ENCODE results near the gene LRP1. TPM values are rescaled to one million over a fixed set of nuclear protein-coding genes. Genes with fewer than 3 reads are reported as not detected.

Gene LRP1
- total and polyA plus RNA-seq, 2 of the 13 experiments (the other 11 are each of a cell fraction or from before 2014, with no cell fraction given) = 14.7 to 30.8 TPM

DNA sequence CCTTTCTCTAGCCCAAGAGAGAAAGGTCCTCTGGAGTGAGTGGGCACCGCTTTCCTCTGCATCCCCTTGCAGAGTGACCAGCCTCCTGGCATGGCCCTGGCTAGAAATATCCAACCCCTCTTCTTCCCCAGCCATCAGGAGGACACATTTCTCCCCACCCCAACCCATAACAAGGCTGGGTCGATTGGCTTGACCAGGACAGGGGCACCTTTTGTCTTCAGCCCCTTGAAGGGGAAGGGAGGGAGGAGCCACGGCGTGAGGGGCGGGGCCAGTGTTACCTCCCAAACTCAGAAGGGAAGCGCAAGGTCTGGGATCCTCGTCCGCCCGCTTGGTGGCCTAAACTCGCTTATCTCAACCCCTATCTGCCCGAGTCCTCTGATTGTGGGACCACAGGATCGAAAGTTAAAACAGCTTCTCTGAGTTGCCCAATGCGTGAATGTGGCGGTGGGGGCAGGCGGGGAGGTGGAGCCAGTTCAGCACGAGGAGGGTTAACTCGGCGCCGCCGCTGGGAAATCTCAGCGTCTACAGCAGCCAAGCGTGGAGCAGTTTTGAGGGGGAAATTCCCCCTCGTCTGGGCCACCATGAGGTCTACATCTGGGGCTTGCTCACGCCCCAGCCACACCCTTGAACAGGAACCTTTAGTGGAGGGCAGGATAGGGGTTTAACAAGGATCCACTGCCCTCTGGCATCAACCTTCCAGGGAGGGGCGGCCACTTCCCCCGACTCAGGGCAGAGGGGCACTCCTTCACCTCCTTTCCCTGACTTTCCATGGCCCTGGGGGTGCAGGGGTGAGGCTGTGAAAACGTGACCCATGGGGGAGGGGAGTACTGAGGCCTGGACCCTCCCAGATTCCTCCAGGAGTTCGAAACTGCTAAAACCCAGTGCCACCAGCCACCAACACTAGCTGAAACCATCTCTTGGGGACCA is 17.9 kb upstream of the LRP1 start (continued):
- TF ChIP-seq, protein P1, sequence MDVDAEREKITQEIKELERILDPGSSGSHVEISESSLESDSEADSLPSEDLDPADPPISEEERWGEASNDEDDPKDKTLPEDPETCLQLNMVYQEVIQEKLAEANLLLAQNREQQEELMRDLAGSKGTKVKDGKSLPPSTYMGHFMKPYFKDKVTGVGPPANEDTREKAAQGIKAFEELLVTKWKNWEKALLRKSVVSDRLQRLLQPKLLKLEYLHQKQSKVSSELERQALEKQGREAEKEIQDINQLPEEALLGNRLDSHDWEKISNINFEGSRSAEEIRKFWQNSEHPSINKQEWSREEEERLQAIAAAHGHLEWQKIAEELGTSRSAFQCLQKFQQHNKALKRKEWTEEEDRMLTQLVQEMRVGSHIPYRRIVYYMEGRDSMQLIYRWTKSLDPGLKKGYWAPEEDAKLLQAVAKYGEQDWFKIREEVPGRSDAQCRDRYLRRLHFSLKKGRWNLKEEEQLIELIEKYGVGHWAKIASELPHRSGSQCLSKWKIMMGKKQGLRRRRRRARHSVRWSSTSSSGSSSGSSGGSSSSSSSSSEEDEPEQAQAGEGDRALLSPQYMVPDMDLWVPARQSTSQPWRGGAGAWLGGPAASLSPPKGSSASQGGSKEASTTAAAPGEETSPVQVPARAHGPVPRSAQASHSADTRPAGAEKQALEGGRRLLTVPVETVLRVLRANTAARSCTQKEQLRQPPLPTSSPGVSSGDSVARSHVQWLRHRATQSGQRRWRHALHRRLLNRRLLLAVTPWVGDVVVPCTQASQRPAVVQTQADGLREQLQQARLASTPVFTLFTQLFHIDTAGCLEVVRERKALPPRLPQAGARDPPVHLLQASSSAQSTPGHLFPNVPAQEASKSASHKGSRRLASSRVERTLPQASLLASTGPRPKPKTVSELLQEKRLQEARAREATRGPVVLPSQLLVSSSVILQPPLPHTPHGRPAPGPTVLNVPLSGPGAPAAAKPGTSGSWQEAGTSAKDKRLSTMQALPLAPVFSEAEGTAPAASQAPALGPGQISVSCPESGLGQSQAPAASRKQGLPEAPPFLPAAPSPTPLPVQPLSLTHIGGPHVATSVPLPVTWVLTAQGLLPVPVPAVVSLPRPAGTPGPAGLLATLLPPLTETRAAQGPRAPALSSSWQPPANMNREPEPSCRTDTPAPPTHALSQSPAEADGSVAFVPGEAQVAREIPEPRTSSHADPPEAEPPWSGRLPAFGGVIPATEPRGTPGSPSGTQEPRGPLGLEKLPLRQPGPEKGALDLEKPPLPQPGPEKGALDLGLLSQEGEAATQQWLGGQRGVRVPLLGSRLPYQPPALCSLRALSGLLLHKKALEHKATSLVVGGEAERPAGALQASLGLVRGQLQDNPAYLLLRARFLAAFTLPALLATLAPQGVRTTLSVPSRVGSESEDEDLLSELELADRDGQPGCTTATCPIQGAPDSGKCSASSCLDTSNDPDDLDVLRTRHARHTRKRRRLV (CRISPR knock-in tag; IDR thresholded peaks at IDR 0.05) = no peak
- no peak for TF ChIP-seq REPIN1 (CRISPR knock-in tag; IDR thresholded peaks at IDR 0.05; ENCODE audit: borderline replicate concordance, low read depth)

DNA sequence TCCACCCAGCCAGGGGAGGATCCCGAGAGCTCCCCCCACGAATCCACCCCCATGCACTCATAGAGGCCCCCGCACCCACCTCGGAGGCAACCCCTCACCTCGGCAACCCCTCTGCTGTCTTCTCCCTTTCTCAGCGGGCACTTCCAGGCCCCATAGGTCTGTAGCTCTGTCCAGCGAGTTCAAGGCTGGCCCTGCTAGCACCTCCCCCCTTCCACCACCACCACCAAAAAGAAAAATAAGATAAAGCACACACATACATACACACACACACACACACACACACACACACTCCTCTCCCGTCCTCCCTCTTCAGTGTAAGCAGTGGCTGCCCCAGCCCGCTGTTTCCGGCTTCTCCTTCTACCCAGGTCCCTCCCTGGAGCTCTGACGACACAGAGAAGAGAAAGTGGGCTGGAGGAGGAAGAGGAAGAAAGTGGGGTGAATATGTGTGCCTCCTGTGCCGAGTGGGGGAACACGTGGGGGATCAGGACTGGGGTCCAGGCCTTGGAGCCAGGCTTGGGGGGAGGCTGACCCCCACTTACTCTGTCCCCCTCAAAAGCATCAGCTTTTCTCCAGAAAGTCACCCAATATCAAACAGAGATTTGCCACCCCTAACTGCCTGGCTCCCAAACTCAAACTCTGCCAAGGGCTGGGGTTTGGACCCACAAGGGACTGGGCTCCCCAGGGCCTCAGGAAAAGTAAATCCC is 17.1 kb upstream of the LRP1 start, which contains the start of gene STAT6:
Gene STAT6 (minus strand): TSS at position 332 of the 704 bp plus-strand sequence. CDS start 3,084 bp downstream, outside the sequence.
- in situ Hi-C loops (cut with HindIII; ENCODE audit: extremely low pct_ligation_motif_present, low pct_unique_long_range_greater_than_20kb) = loop anchor here (5.0 kb wide), 2 partner anchors 39 to 104 kb away; partner anchors contain the start of gene ZBTB39
- TF ChIP-seq NFE2L2 (IDR thresholded peaks at IDR 0.05; ENCODE audit: low read length) (no peak), ZFYVE20 (CRISPR knock-in tag; IDR thresholded peaks at IDR 0.05; ENCODE audit: borderline replicate concordance, low read depth) (no peak), SMAD3 (CRISPR knock-in tag; IDR thresholded peaks at IDR 0.05) (0 out of 2 replicates have a peak, but pooled peaks have one; percentile 31), TOPORS (CRISPR knock-in tag; IDR thresholded peaks at IDR 0.05) (no peak), ELF4 (CRISPR knock-in tag; IDR thresholded peaks at IDR 0.05; ENCODE audit: borderline replicate concordance) (no peak)
- TF ChIP-seq, protein P2, sequence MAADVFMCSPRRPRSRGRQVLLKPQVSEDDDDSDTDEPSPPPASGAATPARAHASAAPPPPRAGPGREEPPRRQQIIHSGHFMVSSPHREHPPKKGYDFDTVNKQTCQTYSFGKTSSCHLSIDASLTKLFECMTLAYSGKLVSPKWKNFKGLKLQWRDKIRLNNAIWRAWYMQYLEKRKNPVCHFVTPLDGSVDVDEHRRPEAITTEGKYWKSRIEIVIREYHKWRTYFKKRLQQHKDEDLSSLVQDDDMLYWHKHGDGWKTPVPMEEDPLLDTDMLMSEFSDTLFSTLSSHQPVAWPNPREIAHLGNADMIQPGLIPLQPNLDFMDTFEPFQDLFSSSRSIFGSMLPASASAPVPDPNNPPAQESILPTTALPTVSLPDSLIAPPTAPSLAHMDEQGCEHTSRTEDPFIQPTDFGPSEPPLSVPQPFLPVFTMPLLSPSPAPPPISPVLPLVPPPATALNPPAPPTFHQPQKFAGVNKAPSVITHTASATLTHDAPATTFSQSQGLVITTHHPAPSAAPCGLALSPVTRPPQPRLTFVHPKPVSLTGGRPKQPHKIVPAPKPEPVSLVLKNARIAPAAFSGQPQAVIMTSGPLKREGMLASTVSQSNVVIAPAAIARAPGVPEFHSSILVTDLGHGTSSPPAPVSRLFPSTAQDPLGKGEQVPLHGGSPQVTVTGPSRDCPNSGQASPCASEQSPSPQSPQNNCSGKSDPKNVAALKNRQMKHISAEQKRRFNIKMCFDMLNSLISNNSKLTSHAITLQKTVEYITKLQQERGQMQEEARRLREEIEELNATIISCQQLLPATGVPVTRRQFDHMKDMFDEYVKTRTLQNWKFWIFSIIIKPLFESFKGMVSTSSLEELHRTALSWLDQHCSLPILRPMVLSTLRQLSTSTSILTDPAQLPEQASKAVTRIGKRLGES (CRISPR knock-in tag; IDR thresholded peaks at IDR 0.05; ENCODE audit: borderline replicate concordance) = no peak
- TF ChIP-seq, protein P3, sequence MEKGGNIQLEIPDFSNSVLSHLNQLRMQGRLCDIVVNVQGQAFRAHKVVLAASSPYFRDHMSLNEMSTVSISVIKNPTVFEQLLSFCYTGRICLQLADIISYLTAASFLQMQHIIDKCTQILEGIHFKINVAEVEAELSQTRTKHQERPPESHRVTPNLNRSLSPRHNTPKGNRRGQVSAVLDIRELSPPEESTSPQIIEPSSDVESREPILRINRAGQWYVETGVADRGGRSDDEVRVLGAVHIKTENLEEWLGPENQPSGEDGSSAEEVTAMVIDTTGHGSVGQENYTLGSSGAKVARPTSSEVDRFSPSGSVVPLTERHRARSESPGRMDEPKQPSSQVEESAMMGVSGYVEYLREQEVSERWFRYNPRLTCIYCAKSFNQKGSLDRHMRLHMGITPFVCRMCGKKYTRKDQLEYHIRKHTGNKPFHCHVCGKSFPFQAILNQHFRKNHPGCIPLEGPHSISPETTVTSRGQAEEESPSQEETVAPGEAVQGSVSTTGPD (CRISPR knock-in tag; IDR thresholded peaks at IDR 0.05) = no peak

More for the DNA sequence above, 17.1 kb upstream of the LRP1 start, which contains the start of gene STAT6:
- FAIRE-seq (peak; percentile 79), DNase-seq (ENCODE audit: low spot score) (peak; percentile 71), ATAC-seq (peak; percentile 66)
- H3K9me3 ChIP-seq (ENCODE audit: low read length) = no peaks in the 10 kb centered on the region
- CTCF ChIA-PET (ENCODE audit: low intra/inter-chr PET ratio, low total read pairs) = interaction anchor here (1.3 to 3.3 kb wide), 3 partner anchors 9 to 42 kb away, joined by 3 to 76 read pairs (median 12); no protein-coding TSS in a partner anchor
- H2AFZ ChIP-seq (ENCODE audit: low read length) = no peak within 1 kb of the TSS
- H3K4me3 ChIP-seq (replicated peaks in 1 of 3; ENCODE audit: insufficient read depth in 1 of 3, low read depth in 2 of 3, low read length in 3 of 3) = peak within 1 kb of the TSS; percentile 72 to 91 (median 87)
- POLR2A ChIA-PET = interaction anchor here (0.6 to 5.9 kb wide), 35 partner anchors 10 to 423 kb away, joined by 3 to 309 read pairs (median 8); partner anchors contain the start of genes DDIT3, INHBC, LRP1 and LRP1-AS
- peak within 1 kb of the TSS; percentile 99 for H3K4me2 ChIP-seq (ENCODE audit: low read depth, low read length)
- H3K36me3 ChIP-seq (replicated peaks in 1 of 2; ENCODE audit: control insufficient read depth in 1 of 2, insufficient read depth in 2 of 2, low read length in 2 of 2) = peaks cover 0 to 6% of the 10 kb centered on the region in 2 experiments; a peak in 3 of 5 replicates
- under 1% methylated on average over 12 of the region's 13 CpGs for WGBS (ENCODE audit: low lambda C conversion rate)
- BruUV-seq (replicated peaks) = no TSS peak
- H4K20me1 ChIP-seq (ENCODE audit: insufficient read depth, low read length) = no peaks in the 10 kb centered on the region
- peaks cover 46% of the 10 kb centered on the region for H3K4me1 ChIP-seq (ENCODE audit: insufficient read depth, low read length)
- peak within 1 kb of the TSS; percentile 83 for H3K9ac ChIP-seq (ENCODE audit: insufficient read depth, low read depth, low read length)
- H3K79me2 ChIP-seq (ENCODE audit: insufficient read depth, low read length) = no peaks in the 10 kb centered on the region
- H3K27me3 ChIP-seq (ENCODE audit: control insufficient read depth in 1 of 2, insufficient read depth in 2 of 2, low read length in 2 of 2) = no peaks in the 10 kb centered on the region; a peak in 1 of 5 replicates
- peak within 1 kb of the TSS; percentile 82 for H3K27ac ChIP-seq (ENCODE audit: extremely low read length, insufficient read depth, low read length)
- intact Hi-C loops (cut with micrococcal nuclease; ENCODE audit: unreplicated experiment) = loop anchor here (2.0 kb wide), 1 partner anchor 22 kb away; the partner anchor contains the start of gene NAB2

All from HepG2 (cell line).